Stimulated activated CD8-positive, alpha-beta memory T cell treated with anti-CD3 and anti-CD28 coated beads, Interleukin-12 subunit alpha, Interleukin-12 subunit beta, amount 100 ng/mL, for 24 hours (primary cell): Measurements from ENCODE around the gene TRNP1.

Experiments used
- DNase-seq: peaks from one replicate; pipeline ENCODE4 v3.0.0-alpha.2; 2020; ENCODE audit errors: extremely low read depth

The TRNP1 gene

GRCh38 chr1:27001570-27002360, 8.3 kb downstream of the TRNP1 start:
- DNase-seq = no peak

GRCh38 chr1:27003745-27004470, 10.4 kb downstream of the TRNP1 start:
- DNase-seq = no peak

GRCh38 chr1:27004471-27005165, 11.1 kb downstream of the TRNP1 start:
- DNase-seq = no peak

GRCh38 chr1:27005166-27005530, 11.7 kb downstream of the TRNP1 start:
- no peak for DNase-seq

GRCh38 chr1:27005648-27006496, 12.4 kb downstream of the TRNP1 start:
- DNase-seq = no peak

- DNase-seq = no peak
These were observed 13.2 kb downstream of the TRNP1 start for GRCh38 chr1:27006683-27007082.

- no peak for DNase-seq
These were observed 14.6 kb downstream of the TRNP1 start for GRCh38 chr1:27007909-27008582.

GRCh38 chr1:27009601-27010197, 16.2 kb downstream of the TRNP1 start:
- DNase-seq = no peak

GRCh38 chr1:27010226-27010994, 16.9 kb downstream of the TRNP1 start:
- no peak for DNase-seq

GRCh38 chr1:27011058-27011764, 17.7 kb downstream of the TRNP1 start:
- no peak for DNase-seq

- no peak for DNase-seq
These were observed 18.6 kb downstream of the TRNP1 start for GRCh38 chr1:27011976-27012563.

- no peak for DNase-seq
These were observed 21.8 kb downstream of the TRNP1 start for GRCh38 chr1:27015260-27015659.

GRCh38 chr1:27016376-27016775, 22.9 kb downstream of the TRNP1 start:
- no peak for DNase-seq

GRCh38 chr1:27017207-27017606, 23.7 kb downstream of the TRNP1 start:
- DNase-seq = no peak

GRCh38 chr1:27018316-27018715, 24.8 kb downstream of the TRNP1 start:
- no peak for DNase-seq

GRCh38 chr1:27021354-27022031, 28.0 kb downstream of the TRNP1 start:
- DNase-seq = no peak

GRCh38 chr1:27025718-27026117, 32.2 kb downstream of the TRNP1 start:
- no peak for DNase-seq
